Inflammatory macrophage treated with lipopolysaccharide for 4 hours (primary cell): ENCODE results near the gene CRLF3.
"Not testable (repeated sequence)": the region's sequence is repeated elsewhere in the genome, so short reads cannot be mapped to it uniquely, and the experiment has no call there.

Experiments
- DNase-seq: peaks from one replicate; pipeline ENCODE4 v3.0.0-alpha.2; 2020

The CRLF3 gene

GRCh38 chr17:30735206-30735605 is 89.3 kb downstream of the CRLF3 start:
- not testable (repeated sequence) for DNase-seq

- DNase-seq: not testable (repeated sequence)
Observed at GRCh38 chr17:30734153-30734552, 90.3 kb downstream of the CRLF3 start.
